SU-DHL-6 (cell line): Measurements from ENCODE around the gene NPAS2.

Source experiments
- H2AFZ ChIP-seq: fragments of 200-600 bp; sonication (generic); 2 replicates; pipeline ENCODE4 v1.6.1; 2014; ENCODE audit warnings: low read depth, mild to moderate bottlenecking, moderate library complexity, mixed read lengths, antibody characterized with exemption, low read length; ENCODE audit not compliant: severe bottlenecking
- H3F3A ChIP-seq: fragments of 200-600 bp; shearing (Covaris generic); 2 replicates; pipeline ENCODE4 v1.6.0; 2016; ENCODE audit warnings: antibody characterized with exemption, mild to moderate bottlenecking; ENCODE audit not compliant: insufficient read depth
- H3K27ac ChIP-seq: fragments of 200-600 bp; sonication (generic); 2 replicates; pipeline ENCODE4 v1.5.1; 2016; ENCODE audit warnings: low read depth, mild to moderate bottlenecking, low read length, moderate library complexity, mixed read lengths
- H3K27me3 ChIP-seq: fragments of 200-600 bp; sonication (generic), shearing (Covaris generic); 2 replicates; pipeline ENCODE4 v1.6.0; 2014; ENCODE audit warnings: mild to moderate bottlenecking, low read length
- H3K36me3 ChIP-seq: fragments of 200-600 bp; sonication (generic); 2 replicates; pipeline ENCODE4 v1.6.1; 2014; ENCODE audit warnings: mild to moderate bottlenecking, low read length, mixed read lengths
- H3K4me2 ChIP-seq: fragments of 300-600, 200-600 bp; shearing (Covaris generic), sonication (generic); 2 replicates; pipeline ENCODE4 v1.6.0; 2014; ENCODE audit warnings: low read length, low read depth, mild to moderate bottlenecking; ENCODE audit not compliant: poor library complexity, severe bottlenecking
- H3K4me3 ChIP-seq: fragments of 200-600 bp; sonication (generic); 2 replicates; pipeline ENCODE4 v1.5.1; 2014; ENCODE audit warnings: antibody characterized with exemption, low read length, mild to moderate bottlenecking, mixed read lengths; ENCODE audit not compliant: insufficient read depth, poor library complexity, severe bottlenecking
- H3K79me2 ChIP-seq: fragments of 200-600 bp; sonication (generic); 2 replicates; pipeline ENCODE4 v1.6.1; 2014; ENCODE audit warnings: mild to moderate bottlenecking, low read length, moderate library complexity; ENCODE audit not compliant: insufficient read depth
- H3K9ac ChIP-seq: fragments of 200-600 bp; sonication (generic); 2 replicates; pipeline ENCODE4 v1.7.0; 2014; ENCODE audit warnings: mild to moderate bottlenecking, low read length
- H3K9me2 ChIP-seq: fragments of 200-600 bp; sonication (generic); replicated peaks from 2 replicates; pipeline ENCODE4 v1.6.1; 2014; ENCODE audit warnings: low read length; ENCODE audit not compliant: insufficient read depth
- H3K9me3 ChIP-seq: fragments of 200-600 bp; sonication (generic); 2 replicates; pipeline ENCODE4 v1.6.1; 2014; ENCODE audit warnings: low read length, mixed read lengths; ENCODE audit not compliant: insufficient read depth
- H4K20me1 ChIP-seq: fragments of 200-600 bp; sonication (generic); 2 replicates; pipeline ENCODE4 v1.6.1; 2014; ENCODE audit warnings: low read depth, mild to moderate bottlenecking, antibody characterized with exemption, low read length, moderate library complexity, mixed read lengths
- CTCF ChIP-seq: fragments of 200-600 bp; sonication (generic); IDR thresholded peaks from one replicate; pipeline ENCODE4 v1.5.1; 2017; ENCODE audit warnings: antibody characterized with exemption, mild to moderate bottlenecking, low read length, moderate library complexity; ENCODE audit not compliant: insufficient read depth, poor library complexity, severe bottlenecking
- EZH2phosphoT487 ChIP-seq: fragments of 200-600 bp; sonication (generic), shearing (Covaris generic); conservative IDR thresholded peaks from 2 replicates; pipeline ENCODE4 v1.6.1; 2018; ENCODE audit warnings: mild to moderate bottlenecking, antibody characterized with exemption, low read length, moderate library complexity, mixed read lengths

NPAS2 gene

GRCh38 chr2:100960688-100961087 is 140.7 kb downstream of the NPAS2 start:
- Histone ChIP-seq H2AFZ (no peak overlapping the region), H3K9me2 (no peaks in the 10 kb centered on the region), H3K79me2 (no peaks in the 10 kb centered on the region), H3K36me3 (no peaks in the 10 kb centered on the region), H3K4me2 (no peak overlapping the region), H3K4me3 (no peak overlapping the region), H3K27ac (no peak overlapping the region), H3F3A (no peaks in the 10 kb centered on the region), H3K9ac (no peak overlapping the region), H4K20me1 (no peaks in the 10 kb centered on the region), H3K9me3 (no peaks in the 10 kb centered on the region), H3K27me3 (no peaks in the 10 kb centered on the region)
- TF ChIP-seq EZH2phosphoT487 (no peak), CTCF (no peak)

- H3K27ac ChIP-seq, result no peak overlapping the region
- no peaks in the 10 kb centered on the region for H3K9me2 ChIP-seq
- H2AFZ ChIP-seq, result no peak overlapping the region
- H3K9me3 ChIP-seq, result no peaks in the 10 kb centered on the region
- TF ChIP-seq EZH2phosphoT487 (no peak), CTCF (no peak)
- H3K27me3 ChIP-seq, result no peaks in the 10 kb centered on the region
- no peak overlapping the region for H3K4me2 ChIP-seq
- no peak overlapping the region for H3K4me3 ChIP-seq
- no peaks in the 10 kb centered on the region for H3K36me3 ChIP-seq
- no peaks in the 10 kb centered on the region for H3F3A ChIP-seq
- H3K9ac ChIP-seq, result no peak overlapping the region
- H4K20me1 ChIP-seq, result no peaks in the 10 kb centered on the region
- no peaks in the 10 kb centered on the region for H3K79me2 ChIP-seq
These were observed 142.6 kb downstream of the NPAS2 start for GRCh38 chr2:100962366-100963025.

DNA sequence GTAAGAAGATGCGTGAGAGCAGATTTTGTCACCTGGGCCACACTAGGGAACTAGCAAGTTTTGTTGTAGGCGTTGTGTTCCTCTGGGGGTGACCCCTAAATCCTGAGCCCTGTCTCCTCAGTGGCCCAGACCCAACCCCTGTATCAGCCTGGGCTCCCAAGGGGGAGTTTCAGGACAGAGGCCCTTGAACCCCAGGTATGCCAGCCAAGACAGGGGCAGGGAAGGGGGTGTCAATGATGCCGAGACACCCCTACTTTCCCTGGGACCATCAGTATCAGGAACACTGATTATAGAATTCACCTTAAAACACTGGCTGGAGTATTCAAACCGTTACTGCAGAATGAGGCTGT is 143.1 kb downstream of the NPAS2 start:
- Histone ChIP-seq H3K27me3 (no peaks in the 10 kb centered on the region), H2AFZ (no peak overlapping the region), H3K79me2 (no peaks in the 10 kb centered on the region), H3K4me2 (no peak overlapping the region), H4K20me1 (no peaks in the 10 kb centered on the region), H3K9me3 (no peaks in the 10 kb centered on the region), H3K27ac (no peak overlapping the region), H3K4me3 (no peak overlapping the region), H3F3A (no peaks in the 10 kb centered on the region), H3K9ac (no peak overlapping the region), H3K9me2 (no peaks in the 10 kb centered on the region), H3K36me3 (no peaks in the 10 kb centered on the region)
- TF ChIP-seq EZH2phosphoT487 (no peak), CTCF (no peak)

- Histone ChIP-seq H3F3A (no peaks in the 10 kb centered on the region), H2AFZ (no peak overlapping the region), H4K20me1 (no peaks in the 10 kb centered on the region), H3K9me2 (no peaks in the 10 kb centered on the region), H3K4me3 (no peak overlapping the region), H3K4me2 (no peak overlapping the region), H3K27ac (no peak overlapping the region), H3K9ac (no peak overlapping the region), H3K27me3 (no peaks in the 10 kb centered on the region), H3K9me3 (no peaks in the 10 kb centered on the region), H3K79me2 (no peaks in the 10 kb centered on the region), H3K36me3 (no peaks in the 10 kb centered on the region)
- TF ChIP-seq EZH2phosphoT487 (no peak), CTCF (no peak)
These were observed 144.3 kb downstream of the NPAS2 start for GRCh38 chr2:100964222-100964621.
